ENCODE measurements around the gene AATK.

Gene AATK

GRCh38 chr17:81163051-81163695, 2.8 kb downstream of the AATK start:
- no peak overlapping the region for H3K27ac ChIP-seq (replicated peaks)
- H3K4me3 ChIP-seq (replicated peaks; ENCODE audit: insufficient read depth, low read length): no peak overlapping the region
- H3K27me3 ChIP-seq (ENCODE audit: insufficient read depth, poor library complexity, severe bottlenecking): peaks cover 23% of the 10 kb centered on the region
- no peak for DNase-seq (ENCODE audit: low read depth in 1 of 2, low spot score in 1 of 2)
- TF ChIP-seq GABPA (IDR thresholded peaks at IDR 0.05; ENCODE audit: low read depth) (no peak), POLR2AphosphoS5 (IDR thresholded peaks at IDR 0.05; ENCODE audit: low read depth) (no peak), CTCF (IDR thresholded peaks at IDR 0.05; ENCODE audit: insufficient read depth, low read length) (no peak), SPI1 (IDR thresholded peaks at IDR 0.05; ENCODE audit: borderline replicate concordance, low read depth) (no peak)

GRCh38 chr17:81162491-81162890, 3.5 kb downstream of the AATK start:
- no peak overlapping the region for H3K4me3 ChIP-seq (replicated peaks; ENCODE audit: insufficient read depth, low read length)

GRCh38 chr17:81161972-81162371, 4.0 kb downstream of the AATK start:
- H3K4me3 ChIP-seq (replicated peaks; ENCODE audit: insufficient read depth, low read length): no peak overlapping the region
- TF ChIP-seq SPI1 (IDR thresholded peaks at IDR 0.05; ENCODE audit: borderline replicate concordance, low read depth): no peak
- TF ChIP-seq GABPA (IDR thresholded peaks at IDR 0.05; ENCODE audit: low read depth): no peak
- TF ChIP-seq REST (IDR thresholded peaks at IDR 0.05; ENCODE audit: insufficient replicate concordance, low read depth): no peak
- no peak for TF ChIP-seq CTCF (IDR thresholded peaks at IDR 0.05; ENCODE audit: insufficient read depth, low read length)
- no peak for TF ChIP-seq POLR2AphosphoS5 (IDR thresholded peaks at IDR 0.05; ENCODE audit: low read depth)
- H3K27ac ChIP-seq (replicated peaks): no peak overlapping the region
- no peak for DNase-seq (ENCODE audit: low read depth in 1 of 2, low spot score in 1 of 2)
- H3K27me3 ChIP-seq (ENCODE audit: insufficient read depth, poor library complexity, severe bottlenecking): peaks cover 17% of the 10 kb centered on the region

More at GRCh38 chr17:81162491-81162890, 3.5 kb downstream of the AATK start:
- Histone ChIP-seq H3K27ac (replicated peaks) (no peak overlapping the region), H3K27me3 (ENCODE audit: insufficient read depth, poor library complexity, severe bottlenecking) (peaks cover 21% of the 10 kb centered on the region)
- DNase-seq (ENCODE audit: low read depth in 1 of 2, low spot score in 1 of 2): no peak
- TF ChIP-seq SPI1 (IDR thresholded peaks at IDR 0.05; ENCODE audit: borderline replicate concordance, low read depth): no peak
- no peak for TF ChIP-seq GABPA (IDR thresholded peaks at IDR 0.05; ENCODE audit: low read depth)
- no peak for TF ChIP-seq POLR2AphosphoS5 (IDR thresholded peaks at IDR 0.05; ENCODE audit: low read depth)
- TF ChIP-seq CTCF (IDR thresholded peaks at IDR 0.05; ENCODE audit: insufficient read depth, low read length): no peak
- no peak for TF ChIP-seq REST (IDR thresholded peaks at IDR 0.05; ENCODE audit: insufficient replicate concordance, low read depth)

GRCh38 chr17:81161536-81161935, 4.5 kb downstream of the AATK start:
- no peak overlapping the region for H3K27ac ChIP-seq (replicated peaks)
- DNase-seq (ENCODE audit: low read depth in 1 of 2, low spot score in 1 of 2): no peak
- H3K27me3 ChIP-seq (ENCODE audit: insufficient read depth, poor library complexity, severe bottlenecking): peaks cover 13% of the 10 kb centered on the region
- no peak overlapping the region for H3K4me3 ChIP-seq (replicated peaks; ENCODE audit: insufficient read depth, low read length)
- TF ChIP-seq POLR2AphosphoS5 (IDR thresholded peaks at IDR 0.05; ENCODE audit: low read depth): no peak
- TF ChIP-seq CTCF (IDR thresholded peaks at IDR 0.05; ENCODE audit: insufficient read depth, low read length): no peak
- no peak for TF ChIP-seq REST (IDR thresholded peaks at IDR 0.05; ENCODE audit: insufficient replicate concordance, low read depth)
- TF ChIP-seq GABPA (IDR thresholded peaks at IDR 0.05; ENCODE audit: low read depth): no peak
- no peak for TF ChIP-seq SPI1 (IDR thresholded peaks at IDR 0.05; ENCODE audit: borderline replicate concordance, low read depth)
